ENCODE results near the gene HNF1B.

Gene HNF1B

GRCh38 chr17:37737971-37738370 lies 6.9 kb downstream of the HNF1B start:
- no peak for DNase-seq (ENCODE audit: low read depth in 2 of 2, low spot score in 1 of 2)

GRCh38 chr17:37737081-37737480 lies 7.8 kb downstream of the HNF1B start:
- DNase-seq (ENCODE audit: low read depth in 2 of 2, low spot score in 1 of 2) = no peak

- no peak for DNase-seq (ENCODE audit: low read depth in 2 of 2, low spot score in 1 of 2)
Measured at GRCh38 chr17:37736428-37736827, 8.4 kb downstream of the HNF1B start.

GRCh38 chr17:37735165-37735564 lies 9.7 kb downstream of the HNF1B start:
- no peak for DNase-seq (ENCODE audit: low read depth in 2 of 2, low spot score in 1 of 2)

GRCh38 chr17:37732316-37732715 lies 12.5 kb downstream of the HNF1B start:
- no peak for DNase-seq (ENCODE audit: low read depth in 2 of 2, low spot score in 1 of 2)

- DNase-seq (ENCODE audit: low read depth in 2 of 2, low spot score in 1 of 2) = no peak
Measured at GRCh38 chr17:37731056-37731455, 13.8 kb downstream of the HNF1B start.

GRCh38 chr17:37729905-37730304 lies 15.0 kb downstream of the HNF1B start:
- no peak for DNase-seq (ENCODE audit: low read depth in 2 of 2, low spot score in 1 of 2)

- DNase-seq (ENCODE audit: low read depth in 2 of 2, low spot score in 1 of 2) = no peak
Measured at GRCh38 chr17:37726891-37727675, 17.8 kb downstream of the HNF1B start.

GRCh38 chr17:37726248-37726647 lies 18.6 kb downstream of the HNF1B start:
- DNase-seq (ENCODE audit: low read depth in 2 of 2, low spot score in 1 of 2) = no peak

- DNase-seq (ENCODE audit: low read depth in 2 of 2, low spot score in 1 of 2) = no peak
Measured at GRCh38 chr17:37725601-37726146, 19.2 kb downstream of the HNF1B start.

- no peak for DNase-seq (ENCODE audit: low read depth in 2 of 2, low spot score in 1 of 2)
Measured at GRCh38 chr17:37725021-37725595, 19.8 kb downstream of the HNF1B start.

- no peak for DNase-seq (ENCODE audit: low read depth in 2 of 2, low spot score in 1 of 2)
Measured at GRCh38 chr17:37720989-37721388, 23.9 kb downstream of the HNF1B start.

GRCh38 chr17:37719866-37720265 lies 25.0 kb downstream of the HNF1B start:
- DNase-seq (ENCODE audit: low read depth in 2 of 2, low spot score in 1 of 2) = no peak

GRCh38 chr17:37718324-37719048 lies 26.4 kb downstream of the HNF1B start:
- DNase-seq (ENCODE audit: low read depth in 2 of 2, low spot score in 1 of 2) = no peak

GRCh38 chr17:37717627-37718323 lies 27.1 kb downstream of the HNF1B start:
- no peak for DNase-seq (ENCODE audit: low read depth in 2 of 2, low spot score in 1 of 2)

GRCh38 chr17:37714897-37715296 lies 30.0 kb downstream of the HNF1B start:
- no peak for DNase-seq (ENCODE audit: low read depth in 2 of 2, low spot score in 1 of 2)

GRCh38 chr17:37713624-37714023 lies 31.2 kb downstream of the HNF1B start:
- DNase-seq (ENCODE audit: low read depth in 2 of 2, low spot score in 1 of 2) = no peak

- DNase-seq (ENCODE audit: low read depth in 2 of 2, low spot score in 1 of 2) = no peak
Measured at GRCh38 chr17:37713028-37713431, 31.8 kb downstream of the HNF1B start.

- no peak for DNase-seq (ENCODE audit: low read depth in 2 of 2, low spot score in 1 of 2)
Measured at GRCh38 chr17:37711113-37711512, 33.7 kb downstream of the HNF1B start.

GRCh38 chr17:37710344-37710886 lies 34.4 kb downstream of the HNF1B start:
- no peak for DNase-seq (ENCODE audit: low read depth in 2 of 2, low spot score in 1 of 2)

- no peak for DNase-seq (ENCODE audit: low read depth in 2 of 2, low spot score in 1 of 2)
Measured at GRCh38 chr17:37708616-37709212, 36.1 kb downstream of the HNF1B start.
